GM21825 (cell line): ENCODE data around the gene CSAD.

Source experiments
- ATAC-seq: cut with Tn5 transposase; IDR thresholded peaks from one replicate; pipeline ENCODE4 v1.9.1; 2021; ENCODE audit warnings: mild to moderate bottlenecking, moderate library complexity; ENCODE audit not compliant: unreplicated experiment

CSAD gene, protein sequence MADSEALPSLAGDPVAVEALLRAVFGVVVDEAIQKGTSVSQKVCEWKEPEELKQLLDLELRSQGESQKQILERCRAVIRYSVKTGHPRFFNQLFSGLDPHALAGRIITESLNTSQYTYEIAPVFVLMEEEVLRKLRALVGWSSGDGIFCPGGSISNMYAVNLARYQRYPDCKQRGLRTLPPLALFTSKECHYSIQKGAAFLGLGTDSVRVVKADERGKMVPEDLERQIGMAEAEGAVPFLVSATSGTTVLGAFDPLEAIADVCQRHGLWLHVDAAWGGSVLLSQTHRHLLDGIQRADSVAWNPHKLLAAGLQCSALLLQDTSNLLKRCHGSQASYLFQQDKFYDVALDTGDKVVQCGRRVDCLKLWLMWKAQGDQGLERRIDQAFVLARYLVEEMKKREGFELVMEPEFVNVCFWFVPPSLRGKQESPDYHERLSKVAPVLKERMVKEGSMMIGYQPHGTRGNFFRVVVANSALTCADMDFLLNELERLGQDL

DNA sequence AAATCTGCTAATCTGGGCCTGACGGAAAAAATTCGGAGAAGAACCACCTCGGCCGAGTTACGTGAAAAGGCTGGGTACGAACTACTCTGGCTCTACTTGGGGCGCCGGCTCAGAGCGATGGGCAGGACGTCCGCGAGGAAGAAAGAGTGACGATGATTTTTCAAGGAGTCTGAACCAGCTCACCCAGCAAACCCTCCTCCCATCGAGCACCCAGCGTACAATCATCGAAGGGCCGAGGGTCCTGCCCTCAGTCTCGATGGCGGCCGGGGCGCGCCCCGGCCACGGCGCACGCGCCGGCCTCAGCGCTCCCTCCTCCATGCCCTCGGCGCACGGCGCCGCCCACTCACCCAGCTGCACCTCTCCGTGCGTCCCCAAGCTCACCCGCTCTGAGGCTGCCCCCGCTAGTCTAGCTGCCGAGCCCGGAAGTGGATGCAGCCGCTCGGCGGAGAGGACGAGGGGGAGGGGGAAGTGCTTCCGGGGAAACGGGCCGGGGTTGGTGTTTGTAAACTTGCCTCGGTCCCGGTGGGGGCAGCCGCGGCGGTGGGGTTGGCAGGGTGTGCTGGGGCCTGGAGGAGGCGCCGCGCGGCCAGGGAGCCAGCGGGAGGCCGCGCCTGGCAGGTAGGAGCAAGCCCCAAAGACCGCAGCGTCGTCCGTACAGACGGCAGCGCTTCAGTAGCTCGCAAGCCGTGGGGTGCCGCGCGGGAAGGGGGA lies at the start of gene CSAD, which contains the start of gene ZNF740:
TSS of gene CSAD (minus strand) at position 706 of the 711 bp plus-strand sequence. CDS start 7,455 bp downstream, outside the sequence.
TSS of gene ZNF740 (plus strand) at position 503 of the 711 bp plus-strand sequence. CDS start 1,262 bp downstream, outside the sequence.
- ATAC-seq, result peak; percentile 92

DNA sequence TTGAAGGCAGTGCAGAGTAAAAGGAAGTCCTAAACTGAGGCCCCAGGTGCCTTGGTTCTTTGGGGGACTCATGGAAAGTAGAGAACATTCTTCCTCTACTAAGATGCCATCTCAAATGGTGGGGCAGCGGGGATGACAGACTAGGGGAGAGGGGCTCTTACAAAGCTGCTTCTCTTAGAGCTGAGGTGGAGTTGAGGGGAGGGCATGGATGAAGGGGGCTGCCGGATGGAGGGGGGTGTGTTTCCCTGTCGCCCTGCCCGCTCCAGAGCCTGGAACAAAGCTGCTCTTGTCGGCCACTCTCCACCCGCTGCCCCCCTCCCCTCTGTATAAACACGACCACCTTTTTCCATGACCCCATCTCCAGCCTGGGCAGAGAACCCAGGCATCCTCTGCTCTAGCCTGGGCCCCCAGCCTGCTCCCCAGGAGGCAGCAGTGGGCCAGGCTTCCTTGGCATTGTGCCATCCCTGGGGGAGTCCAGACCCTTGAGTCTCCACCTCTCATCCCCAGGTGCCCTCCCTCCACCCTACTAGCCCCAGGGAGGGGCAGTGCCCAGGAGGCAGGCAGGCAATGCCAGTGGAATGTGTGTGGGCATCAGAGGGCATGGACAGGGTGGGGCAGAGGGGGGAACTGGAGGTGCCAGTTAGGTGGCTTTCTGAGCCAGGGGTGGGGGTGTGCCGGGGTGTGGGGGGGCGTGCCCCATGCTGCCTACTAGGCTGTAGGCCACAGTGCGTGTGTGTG lies 49.6 kb upstream of the CSAD start:
- no peak for ATAC-seq

DNA sequence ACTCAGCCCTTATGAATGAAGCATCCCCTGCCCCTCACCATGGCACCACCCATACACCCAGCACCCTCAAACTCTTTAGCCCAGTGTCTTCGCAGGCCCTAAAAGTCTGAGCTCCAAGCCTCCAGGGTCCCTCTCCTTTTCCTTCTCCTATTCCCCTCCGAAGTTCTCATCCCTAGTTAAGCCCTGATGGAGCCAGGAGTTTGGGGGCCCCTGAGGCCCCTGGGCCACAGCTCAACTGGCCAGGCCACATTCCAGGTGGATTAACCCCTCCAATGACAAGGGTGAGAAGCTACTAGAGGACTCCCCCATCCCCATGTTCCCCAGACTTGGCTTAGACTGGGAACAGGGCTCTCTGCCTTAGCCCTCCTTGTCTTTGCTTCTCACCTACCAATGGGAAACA lies 48.7 kb upstream of the CSAD start:
- ATAC-seq, result no peak

DNA sequence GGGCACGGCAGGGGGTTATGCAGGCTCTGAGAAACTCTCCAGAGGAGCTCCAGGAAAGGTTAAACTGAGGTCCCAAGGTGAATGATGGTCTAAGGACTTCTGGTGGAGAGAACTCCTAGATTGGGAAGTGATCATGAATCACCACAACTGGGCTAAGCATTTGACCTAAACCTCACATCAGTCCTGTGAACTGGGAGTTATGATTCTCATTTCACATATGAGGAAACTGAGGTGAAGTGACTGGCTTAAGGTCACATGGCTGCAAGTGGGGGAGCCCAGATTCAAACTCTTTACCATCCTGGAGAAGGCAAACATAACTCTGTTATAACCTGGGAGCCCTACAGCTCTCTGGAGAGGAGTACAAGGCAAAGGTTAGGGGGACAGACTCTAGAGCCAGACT lies 47.1 kb upstream of the CSAD start:
- ATAC-seq, result no peak

DNA sequence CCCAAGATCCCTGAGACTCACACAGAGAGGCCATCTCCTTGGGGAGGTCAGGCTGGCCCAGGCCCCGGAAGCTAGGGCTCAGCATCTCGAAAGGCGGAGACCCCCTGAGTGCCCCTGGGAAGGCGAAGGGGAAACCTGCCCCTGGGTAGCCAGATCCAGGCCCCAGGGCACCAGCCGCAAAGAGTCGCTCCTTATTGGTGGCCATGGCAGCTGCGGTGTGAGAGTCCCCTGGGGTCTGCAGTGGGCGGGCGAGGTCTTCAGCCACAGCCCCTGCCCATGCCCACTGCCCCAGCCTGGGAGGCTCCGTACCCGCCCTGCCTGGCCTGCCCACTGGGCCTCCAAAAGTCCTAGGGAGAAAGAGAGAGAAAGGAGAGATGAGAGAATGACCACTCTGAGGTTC lies 46.6 kb upstream of the CSAD start:
- no peak for ATAC-seq

DNA sequence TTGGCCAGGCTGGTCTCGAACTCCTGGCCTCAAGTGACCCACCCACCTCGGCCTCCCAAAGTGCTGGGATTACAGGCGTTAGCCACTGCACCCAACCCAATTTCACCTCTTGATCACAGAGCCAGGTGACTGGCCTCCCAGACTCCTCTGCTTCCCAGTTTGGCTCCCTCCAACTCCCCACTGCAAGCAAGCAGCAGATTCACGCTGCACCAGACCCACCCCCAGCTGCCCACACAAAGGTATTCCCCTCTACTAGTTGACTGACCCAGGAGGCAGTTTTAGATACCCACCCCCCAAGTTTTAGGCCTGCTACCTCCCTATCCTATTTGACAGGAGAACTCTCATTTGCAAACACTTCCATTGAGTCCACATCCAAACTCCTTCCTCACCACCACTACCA lies 46.1 kb upstream of the CSAD start:
- no peak for ATAC-seq

DNA sequence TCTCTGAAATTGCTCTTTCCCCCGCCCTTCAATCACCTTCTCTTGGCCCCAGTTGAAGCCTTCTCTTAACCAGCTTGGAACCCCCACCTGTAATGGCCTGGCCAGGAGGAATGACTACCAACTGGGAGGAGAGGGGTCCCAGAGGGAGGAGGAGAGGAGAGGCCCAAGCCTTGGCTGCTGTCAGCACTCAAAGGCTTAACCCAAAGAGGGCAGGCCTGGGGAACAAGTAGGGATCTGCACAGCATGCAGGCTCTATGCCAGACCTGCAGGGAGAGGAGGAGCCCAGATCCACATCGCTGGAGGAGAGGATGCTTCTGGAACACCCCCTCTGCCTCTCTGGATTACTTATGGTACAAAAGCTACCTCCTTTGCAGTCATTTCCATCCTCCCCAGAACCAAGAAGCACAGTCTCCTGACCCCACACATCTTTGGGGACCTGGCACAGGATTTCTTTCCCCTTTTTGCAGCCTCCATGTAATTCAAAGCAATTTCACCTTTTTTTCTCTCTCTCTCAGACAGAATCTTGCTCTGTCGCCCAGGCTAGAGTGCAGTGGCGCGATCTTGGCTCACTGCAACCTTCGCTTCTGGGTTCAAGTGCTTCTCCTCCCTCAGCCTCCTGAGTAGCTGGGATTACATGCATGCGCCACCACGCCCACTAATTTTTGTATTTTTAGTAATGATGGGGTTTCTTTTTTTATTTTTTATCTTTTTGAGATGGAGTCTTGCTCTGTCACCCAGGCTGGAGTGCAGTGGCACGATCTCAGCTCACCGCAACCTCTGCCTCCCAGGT lies 45.1 kb upstream of the CSAD start:
- ATAC-seq, result no peak

DNA sequence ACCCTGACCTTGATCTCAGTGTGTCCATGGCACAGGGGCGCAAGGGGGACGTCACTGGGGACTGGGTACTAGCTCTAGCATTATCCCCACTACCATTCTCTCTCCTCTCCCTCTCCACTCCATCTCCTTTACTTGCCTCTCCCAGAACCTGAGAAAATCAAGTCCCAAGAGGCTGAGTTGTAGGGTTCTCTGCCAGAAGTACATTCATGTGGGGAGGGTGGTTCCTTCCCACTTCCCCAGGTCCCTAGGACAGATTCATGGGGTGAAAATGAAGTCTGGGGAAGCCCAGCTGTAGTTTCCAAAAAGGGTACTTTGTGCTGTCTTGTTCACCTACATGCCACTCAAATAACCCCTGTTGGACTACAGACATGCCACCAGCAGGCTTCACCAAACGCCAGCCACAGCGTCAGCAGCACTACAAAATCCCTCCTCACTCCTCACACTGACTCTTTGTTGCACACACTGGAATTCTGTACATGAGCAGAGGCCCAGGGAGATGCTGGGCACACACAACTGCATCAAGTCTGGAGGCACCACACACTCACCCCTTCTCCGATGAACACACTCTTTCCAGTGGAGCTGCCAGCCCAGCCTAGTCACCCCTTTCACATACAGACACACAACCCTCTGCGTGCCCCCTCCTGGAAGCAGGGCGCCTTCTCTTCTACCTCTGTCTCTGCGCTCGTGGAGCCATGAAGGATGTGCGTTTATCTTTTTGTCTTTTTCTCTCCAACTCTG lies 44.3 kb upstream of the CSAD start:
- no peak for ATAC-seq

DNA sequence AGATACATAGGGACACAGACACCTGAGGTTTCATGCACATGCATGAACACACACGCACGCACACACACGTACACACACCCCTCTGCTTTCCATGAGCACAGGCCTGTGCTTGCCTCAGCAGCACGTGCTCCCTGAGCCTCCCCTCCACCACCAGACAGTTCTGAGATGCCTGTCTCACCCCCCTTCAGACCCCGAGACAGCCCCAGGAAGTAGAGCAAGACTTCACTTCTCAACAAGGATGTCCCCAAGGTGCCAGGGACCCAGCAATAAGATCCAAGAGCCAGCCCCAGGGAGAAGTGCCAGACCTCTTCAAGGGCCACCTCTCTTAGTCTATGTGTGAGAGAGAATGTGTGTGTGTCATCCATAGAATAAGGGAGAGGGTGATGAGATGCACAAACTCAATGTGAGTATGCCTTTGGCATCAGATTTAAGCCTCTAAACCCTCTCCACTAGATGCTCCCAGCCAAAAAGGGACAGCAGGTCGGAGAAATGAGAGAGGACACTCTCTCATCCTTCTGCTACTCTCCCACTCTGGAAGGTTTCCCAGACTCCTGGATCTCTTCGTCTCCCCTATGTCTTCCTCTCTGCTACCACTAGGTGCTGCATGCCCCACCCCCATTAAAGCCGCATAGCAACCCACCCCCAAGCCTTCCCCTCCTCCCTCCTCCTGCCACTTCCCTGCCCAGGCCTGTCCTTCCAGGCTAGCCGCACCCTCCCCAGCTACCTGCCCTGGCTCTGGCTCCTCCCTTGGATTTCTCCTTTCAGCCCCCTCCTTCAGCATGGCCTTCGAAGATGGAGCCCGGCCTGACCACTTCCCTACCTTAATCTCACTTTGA lies 43.6 kb upstream of the CSAD start:
- ATAC-seq, result no peak

DNA sequence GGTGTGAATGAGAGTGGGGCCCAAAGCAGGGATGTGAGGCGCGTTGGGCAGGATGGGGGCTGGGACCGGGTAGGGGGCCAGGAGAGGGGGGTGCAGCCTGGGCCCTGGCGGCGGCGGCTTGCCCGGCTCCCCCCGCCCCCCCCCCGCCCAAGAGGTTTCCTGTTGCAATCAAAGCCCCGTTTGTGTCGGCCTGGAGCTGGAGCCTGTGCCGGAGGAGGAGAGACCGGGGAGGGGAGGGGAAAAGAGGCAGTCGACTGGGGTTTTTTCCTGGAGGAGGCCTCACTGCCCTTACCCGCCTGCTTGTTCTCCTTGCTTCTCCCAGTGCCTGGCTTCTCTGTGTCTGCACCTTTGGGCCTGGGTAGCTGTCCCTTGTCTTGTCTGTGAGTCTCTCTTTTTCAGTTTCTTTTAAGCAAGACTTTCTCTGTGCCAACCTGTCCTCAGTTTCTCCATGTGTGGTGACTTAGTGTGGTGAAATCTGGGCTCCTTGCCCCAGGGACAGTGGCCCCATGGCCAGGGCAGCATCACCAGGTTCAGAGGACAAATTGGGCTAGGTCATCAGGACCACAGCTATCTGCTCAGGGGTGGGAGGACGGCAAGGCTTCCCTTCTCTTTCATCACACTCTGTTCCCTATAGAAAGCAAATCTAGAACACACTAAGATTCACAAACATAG lies 42.8 kb upstream of the CSAD start:
- no peak for ATAC-seq

DNA sequence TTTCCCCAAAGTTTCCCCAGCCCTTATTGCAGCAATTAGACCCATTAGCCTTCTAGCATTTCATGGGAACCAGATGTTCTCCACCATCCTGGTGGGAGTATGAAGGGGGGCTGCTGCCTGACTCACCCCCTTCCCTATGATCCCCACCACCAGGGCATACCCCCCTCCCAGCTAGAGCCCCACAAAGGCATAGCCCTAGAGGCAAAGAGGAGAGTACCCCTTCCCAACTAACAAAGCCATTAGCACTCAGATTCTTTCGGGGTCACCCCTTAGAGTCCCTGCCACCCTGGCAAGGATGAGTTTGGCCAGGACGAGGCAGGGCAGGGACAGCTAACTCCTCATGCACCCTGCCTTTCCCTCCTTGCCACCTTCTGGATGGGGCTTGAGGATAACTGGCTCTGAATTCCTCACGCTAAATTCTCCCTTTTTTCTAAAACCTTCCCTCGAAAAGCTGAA lies 42.1 kb upstream of the CSAD start:
- ATAC-seq, result no peak

DNA sequence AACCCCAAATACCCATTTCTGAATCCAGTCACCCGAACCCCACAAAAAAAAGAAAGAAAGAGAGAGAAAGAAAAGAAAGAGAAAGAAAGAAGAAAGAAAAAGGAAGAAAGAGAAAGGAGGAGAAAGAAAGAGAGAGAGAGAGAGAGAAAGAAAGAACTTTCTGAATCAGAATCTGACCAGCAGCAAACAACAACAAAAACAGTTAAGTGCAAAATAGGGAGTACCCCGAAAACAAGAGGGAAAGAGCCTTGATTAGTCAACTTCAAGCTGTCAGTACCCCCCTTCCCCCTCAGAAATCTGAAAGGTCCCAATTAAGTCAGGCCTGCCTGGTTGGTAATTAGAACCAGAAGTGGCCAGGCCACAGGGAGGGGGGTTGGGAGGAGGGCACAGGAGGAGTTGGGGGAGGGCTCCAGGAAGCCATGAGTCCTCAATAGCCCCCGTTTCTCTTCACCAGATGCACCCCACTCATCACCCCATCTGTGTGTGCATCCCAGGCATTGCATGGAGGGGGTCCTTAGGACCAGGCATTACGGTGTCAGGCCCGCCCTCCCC lies 41.5 kb upstream of the CSAD start:
- no peak for ATAC-seq

DNA sequence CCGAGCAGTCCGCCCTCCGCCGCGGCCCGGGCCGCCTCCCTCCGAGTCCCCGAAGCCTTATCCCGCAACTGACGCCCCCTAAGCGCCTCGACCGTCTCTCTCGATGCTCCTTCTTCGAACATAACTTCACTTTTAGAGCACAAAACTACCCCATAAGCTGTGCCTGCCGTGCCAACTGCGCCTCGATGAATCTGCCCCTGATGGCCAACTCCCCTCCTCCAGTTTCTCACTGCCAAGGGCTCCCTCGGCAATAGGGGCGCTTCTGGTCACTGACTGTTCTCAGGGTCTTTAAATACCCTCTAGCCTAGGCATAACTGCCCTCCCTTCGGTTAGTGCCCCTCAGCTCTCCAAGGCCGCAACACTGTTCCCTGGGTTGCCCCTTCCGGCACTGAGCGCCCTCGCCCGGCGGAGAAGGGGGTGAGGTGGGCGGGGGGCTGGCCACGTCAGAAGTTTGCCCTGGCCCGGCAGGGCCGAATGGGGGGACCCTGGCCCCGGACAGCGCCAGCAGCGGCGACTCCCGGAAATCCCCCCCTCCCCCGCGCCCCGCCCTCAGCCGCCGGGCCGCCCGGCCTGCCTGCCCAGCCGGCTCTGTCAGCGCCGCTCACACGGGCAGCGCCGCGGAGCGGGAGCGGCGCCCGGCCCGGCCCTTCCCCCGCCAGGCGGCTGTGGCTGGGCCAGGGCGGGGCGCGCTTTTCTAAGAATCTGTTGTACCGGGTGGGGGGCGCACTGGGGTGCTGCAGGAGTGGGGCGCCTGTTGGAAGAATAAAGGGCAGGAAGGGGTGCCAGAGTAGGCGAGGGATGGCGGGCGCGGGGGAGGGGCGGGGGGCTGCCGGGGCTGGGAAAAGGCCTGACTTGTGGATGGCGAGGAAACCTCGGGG lies 40.7 kb upstream of the CSAD start:
- peak; percentile 34 for ATAC-seq

DNA sequence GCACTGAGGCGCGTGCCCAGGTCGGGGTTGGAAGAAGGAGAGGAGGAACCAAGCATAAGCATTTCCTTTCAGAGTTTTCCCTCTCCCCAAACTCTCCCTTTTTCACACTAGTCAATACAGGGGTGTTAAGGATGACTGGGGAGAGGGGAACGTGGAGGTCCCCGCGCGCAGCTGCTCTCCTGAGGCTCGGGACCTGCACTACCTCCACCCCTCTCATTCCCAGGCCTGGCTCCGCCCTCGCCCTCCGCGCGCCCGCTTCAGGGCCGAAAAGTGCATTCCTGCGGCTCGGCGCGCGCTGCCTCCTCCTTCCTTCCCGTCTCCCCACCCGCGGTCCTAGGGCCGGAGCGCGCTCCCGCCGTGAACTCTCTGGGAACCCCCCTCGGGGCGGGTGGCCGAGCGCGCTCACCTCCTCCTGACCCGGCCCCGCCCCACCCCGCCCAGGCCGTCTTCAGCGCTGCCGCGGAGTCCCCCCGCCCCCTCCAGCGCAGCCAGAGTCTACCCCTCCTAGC lies 40.0 kb upstream of the CSAD start:
- ATAC-seq, result peak; percentile 49

DNA sequence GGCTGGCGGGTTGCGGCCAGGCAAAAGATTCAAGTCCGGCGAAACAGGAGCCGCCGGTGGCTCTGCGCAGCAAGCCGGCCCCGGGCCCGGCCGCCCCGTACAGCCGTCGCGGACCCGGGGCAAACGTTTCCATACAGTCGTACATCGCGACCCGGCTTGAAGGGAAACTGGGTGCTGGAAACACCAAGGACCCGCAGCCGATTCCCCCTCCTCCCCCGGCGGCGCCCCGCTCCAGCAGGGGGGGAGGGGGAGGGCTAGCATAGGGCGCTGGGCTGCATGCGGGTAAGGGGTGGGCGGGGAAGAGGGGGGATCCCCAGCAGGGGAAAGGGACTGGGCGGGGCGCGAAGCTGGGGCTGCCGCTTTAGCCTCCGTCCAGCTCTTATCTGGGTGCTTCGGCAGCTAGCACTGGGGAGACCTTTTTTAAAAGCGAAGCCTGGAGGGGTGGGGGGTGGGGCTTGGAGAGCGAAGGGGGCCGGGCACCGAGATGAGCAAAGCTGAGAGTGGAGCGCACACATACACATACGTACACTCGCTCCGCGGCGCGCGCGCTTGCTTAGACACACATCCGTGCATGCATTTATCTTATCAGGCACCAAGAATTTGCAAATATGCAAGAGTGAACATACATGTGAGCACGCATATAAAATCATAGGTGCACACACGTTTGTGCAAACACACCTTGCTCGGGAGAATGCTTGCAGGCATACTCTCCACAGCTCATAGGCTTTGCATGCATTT lies 39.4 kb upstream of the CSAD start:
- ATAC-seq, result peak; percentile 26

DNA sequence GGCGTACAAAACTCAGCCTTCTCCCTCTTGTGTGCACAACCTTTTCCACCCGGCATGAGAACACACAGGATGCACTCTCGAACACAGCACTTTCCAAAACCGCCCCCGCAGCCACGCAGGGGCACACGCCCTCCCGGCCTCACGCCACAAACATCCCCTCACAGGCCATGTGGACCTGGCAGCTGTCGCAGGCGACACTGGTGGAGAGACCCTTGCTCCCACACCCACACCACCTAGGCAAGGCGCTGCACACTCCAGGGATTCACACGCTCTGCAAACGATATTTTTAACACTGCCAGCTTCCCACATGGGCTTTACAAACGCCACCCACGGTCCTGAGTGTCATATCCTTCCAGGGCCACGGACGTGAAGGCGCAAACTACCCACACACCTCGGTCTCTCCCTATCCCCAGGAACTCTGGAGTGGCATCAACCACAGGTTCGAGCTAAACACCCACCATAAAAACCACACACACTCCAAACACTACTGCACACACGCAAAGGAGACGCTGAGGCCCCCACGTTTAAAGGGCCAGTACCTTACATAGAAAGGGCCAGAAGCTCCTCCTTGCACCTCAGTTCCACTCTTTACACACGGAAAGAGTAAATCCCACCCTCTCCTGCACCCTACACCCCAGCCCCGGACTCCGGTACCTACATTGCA lies 38.7 kb upstream of the CSAD start:
- no peak for ATAC-seq
